HG03378 (cell line): Measurements from ENCODE around the gene CLEC2D.
"Not testable (repeated sequence)": the region's sequence is repeated elsewhere in the genome, so short reads cannot be mapped to it uniquely, and the experiment has no call there.

Experiments
- ATAC-seq: cut with Tn5 transposase; IDR thresholded peaks from one replicate; pipeline ENCODE4 v1.9.1; 2021; ENCODE audit warnings: mild to moderate bottlenecking, moderate library complexity; ENCODE audit not compliant: unreplicated experiment

CLEC2D gene

GRCh38 chr12:9699269-9699897 is 29.9 kb downstream of the CLEC2D start:
- ATAC-seq, result no peak

DNA sequence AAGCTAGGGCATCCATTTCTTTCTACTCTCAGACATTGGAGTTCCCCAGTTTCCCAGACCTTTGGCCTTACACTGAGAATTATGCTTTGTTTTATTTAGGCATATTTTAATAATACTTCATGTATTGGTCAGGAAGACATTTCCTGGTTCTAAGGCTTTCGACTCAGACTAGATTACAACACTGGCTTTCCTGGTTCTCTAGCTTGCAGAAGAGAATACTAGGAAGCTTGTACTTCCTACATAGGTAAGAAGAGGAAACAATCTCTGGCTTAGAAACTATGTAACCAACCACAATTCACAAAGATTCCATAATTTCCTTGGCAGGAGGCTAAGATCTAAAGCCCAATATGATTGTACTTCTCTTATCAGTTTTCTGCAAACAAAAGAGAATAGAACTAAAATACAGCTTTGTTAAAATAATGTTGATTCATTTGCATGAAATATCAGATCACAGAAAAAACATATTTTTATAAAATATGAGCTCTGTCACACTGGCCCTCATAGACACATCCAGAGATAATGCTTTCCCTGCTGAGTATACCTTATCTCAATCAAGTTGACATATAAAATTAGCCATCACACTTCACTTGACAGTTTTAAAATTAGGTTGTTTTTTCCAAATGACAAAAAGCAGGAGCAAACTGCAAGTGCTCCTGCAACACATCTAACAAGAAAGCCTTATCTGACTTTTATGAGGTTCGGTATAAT is 30.5 kb downstream of the CLEC2D start:
- no peak for ATAC-seq

GRCh38 chr12:9700606-9700956 is 31.1 kb downstream of the CLEC2D start:
- ATAC-seq, result no peak

- ATAC-seq, result no peak
These were observed 32.1 kb downstream of the CLEC2D start for GRCh38 chr12:9701380-9702154.

DNA sequence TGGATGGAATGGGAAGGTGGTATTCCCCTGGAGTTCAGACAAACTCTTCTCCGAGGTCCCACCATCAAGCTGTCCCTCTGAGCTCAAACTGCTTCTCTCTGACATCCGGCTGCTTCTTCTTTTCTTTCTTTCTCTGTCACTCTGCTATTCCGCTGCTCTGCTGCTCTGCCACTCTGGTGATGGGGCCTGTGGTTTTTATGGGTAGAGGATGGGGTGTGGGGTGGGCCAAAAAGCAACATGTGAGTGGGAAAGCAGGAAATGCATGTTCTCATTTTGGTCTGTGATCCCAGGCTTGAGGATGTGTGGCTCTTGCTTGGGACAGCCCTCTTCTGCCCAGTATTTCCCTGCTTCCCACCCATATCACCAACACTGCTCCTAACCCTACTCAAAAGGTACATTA is 32.7 kb downstream of the CLEC2D start:
- no peak for ATAC-seq

GRCh38 chr12:9704561-9704960 is 35.0 kb downstream of the CLEC2D start:
- ATAC-seq, result not testable (repeated sequence)

DNA sequence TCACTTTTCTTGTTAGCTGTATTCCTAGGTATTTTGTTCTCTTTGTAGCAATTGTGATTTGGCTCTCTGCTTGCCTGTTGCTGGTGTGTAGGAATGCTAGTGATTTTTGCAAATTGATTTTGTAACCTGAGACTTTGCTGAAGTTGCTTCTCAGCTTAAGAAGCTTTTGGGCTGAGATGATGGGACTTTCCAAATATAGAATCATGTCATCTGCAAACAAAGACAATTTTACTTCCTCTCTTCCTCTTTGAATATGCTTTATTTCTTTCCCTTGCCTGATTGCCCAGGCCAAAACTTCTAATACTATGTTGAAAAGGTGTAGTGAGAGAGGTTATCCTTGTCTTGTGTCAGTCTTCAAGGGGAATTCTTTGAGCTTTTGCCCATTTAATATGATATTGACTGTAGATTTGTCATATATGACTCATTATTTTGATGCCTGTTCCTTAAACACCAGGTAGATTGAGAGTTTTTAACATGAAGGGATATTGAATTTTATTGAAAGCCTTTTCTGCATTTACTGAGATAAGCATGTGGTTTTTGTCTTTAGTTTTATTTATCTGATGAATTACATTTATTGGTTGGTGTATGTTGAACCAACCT is 36.7 kb downstream of the CLEC2D start:
- ATAC-seq, result no peak

GRCh38 chr12:9707356-9707755 is 37.8 kb downstream of the CLEC2D start:
- no peak for ATAC-seq

- no peak for ATAC-seq
These were observed 38.6 kb downstream of the CLEC2D start for GRCh38 chr12:9707864-9708808.

GRCh38 chr12:9708853-9709252 is 39.3 kb downstream of the CLEC2D start:
- ATAC-seq, result no peak

DNA sequence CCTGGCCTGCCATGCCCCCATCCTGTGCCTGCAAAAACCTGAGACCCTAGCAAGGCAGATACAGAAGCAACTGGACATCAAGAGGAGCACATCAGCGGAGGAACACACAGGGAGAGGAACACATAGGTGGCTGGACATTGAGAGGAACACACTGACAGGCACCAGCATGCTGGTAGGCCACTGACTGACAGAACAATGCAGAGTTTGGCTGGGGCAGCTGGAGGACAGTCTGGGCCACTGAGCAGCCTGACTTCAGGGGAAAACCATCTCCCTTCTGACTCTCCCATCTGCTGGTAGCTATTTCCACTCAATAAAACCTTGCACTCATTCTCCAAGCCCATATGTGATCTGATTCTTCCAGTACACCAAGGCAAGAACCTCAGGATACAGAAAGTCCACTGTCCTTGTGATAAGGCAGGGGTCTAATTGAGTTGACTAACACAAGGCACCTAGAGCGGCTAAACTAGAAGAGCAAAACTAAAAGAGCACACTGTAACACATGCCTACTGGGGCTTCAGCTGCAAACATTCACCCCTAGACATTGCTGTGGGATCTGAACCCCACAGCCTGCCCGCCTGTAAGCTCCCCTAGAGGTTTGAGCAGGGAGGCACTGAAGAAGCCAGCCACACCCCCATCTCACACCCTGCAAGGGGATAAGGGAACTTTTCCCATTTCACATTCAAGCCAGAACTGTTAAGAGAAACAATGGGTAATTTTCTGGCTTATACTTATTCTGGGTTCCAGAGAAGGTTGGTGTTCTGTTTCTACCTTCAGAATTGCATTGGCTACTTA is 41.3 kb downstream of the CLEC2D start:
- ATAC-seq, result no peak

DNA sequence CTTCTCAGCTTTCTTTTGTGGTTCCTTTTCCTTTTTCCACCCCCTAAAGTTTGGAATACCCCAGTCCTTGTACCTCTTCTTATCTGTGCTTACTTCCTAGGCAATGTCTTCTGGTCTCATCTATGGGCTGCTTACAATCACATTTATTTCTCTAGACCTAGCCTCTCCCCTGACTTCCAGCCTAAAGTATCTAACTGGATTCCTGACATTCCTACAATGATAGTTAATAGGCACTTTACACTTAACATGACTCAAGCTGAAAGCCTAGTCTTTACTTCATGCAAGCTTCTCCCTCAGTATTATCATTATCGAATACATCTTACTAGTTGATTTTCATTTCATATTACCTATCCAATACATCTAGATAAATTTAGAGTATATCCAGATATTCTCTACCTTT is 42.2 kb downstream of the CLEC2D start:
- ATAC-seq, result no peak

DNA sequence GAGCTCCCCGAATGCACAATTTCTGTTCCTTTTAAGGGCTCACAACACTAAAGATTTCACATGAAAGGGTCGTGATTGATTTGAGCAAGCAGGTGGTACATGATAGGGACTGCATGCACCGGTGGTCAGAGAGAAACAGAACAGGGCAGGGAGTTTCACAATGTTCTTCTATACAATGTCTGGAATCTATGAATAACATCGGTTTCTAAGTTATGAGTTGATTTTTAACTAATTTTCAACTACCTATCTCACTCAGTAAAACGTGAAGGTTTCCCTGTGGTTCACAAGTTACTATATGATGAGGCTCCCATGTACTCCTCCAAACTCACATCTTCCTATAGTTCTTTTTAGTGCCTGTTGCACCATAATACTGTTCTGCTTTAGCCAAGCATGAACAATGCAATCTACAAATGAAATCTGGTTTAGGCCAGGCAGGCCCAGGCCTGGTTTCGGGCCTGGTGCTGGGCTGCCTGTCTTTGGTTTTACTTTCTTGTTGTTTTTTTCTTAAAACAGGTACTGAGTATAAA is 43.6 kb downstream of the CLEC2D start:
- ATAC-seq, result peak; percentile 76

- ATAC-seq, result no peak
These were observed 47.8 kb downstream of the CLEC2D start for GRCh38 chr12:9717070-9717925.

DNA sequence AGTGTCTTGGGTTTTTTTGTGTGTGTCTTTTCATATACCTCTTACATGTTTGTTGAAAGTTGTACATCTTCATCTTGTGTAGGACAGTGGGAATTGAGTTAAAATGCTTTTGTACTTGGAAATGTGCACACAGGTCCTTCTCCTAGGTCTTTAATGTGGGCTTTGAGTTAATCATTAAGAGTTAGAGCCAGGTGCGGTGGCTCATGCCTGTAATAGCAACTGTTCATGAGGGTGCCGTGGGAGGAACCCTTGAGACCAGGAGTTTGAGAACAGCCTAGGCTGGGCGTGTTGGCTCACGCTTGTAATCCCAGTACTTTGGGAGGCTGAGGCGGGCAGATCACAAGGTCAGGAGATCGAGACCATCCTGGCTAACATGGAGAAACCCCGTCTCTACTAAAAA is 49.5 kb downstream of the CLEC2D start:
- no peak for ATAC-seq

DNA sequence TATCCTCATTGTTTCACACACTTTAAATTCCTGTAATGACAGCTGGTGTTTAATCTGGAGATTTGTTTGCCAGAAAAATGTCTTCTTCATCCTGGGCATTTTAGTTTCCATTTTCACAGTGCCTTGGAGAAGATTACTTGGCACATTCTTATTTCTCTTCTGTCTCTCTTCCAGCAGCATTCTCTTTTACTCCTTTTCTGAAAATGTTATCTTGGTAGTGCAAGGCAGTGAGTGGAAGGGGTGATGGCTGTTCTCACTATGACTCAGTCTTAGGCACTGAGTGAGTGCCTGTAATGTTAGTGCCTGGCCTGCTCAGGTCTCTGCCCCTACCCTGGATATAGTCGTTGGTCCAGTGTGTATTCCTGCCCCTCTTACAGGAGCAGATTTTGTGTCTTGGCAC is 50.3 kb downstream of the CLEC2D start:
- ATAC-seq, result no peak

- peak; percentile 47 for ATAC-seq
These were observed 52.0 kb downstream of the CLEC2D start for GRCh38 chr12:9721394-9722092.

- ATAC-seq, result no peak
These were observed 54.5 kb downstream of the CLEC2D start for GRCh38 chr12:9724023-9724422.
